Upper lobe of right lung (tissue), 1 donor: Measurements from ENCODE around the gene SETD1A. TPM values are rescaled to one million over a fixed set of nuclear protein-coding genes. Genes with fewer than 3 reads are reported as not detected.

Experiments
- ATAC-seq: fragments of 200-7000 bp; cut with Tn5 transposase; one replicate; pipeline ENCODE4 v1.9.1; 2020; ENCODE audit warnings: mild to moderate bottlenecking, moderate library complexity
- DNase-seq: peaks from one replicate; pipeline ENCODE4 v3.0.0-alpha.2; 2020
- H3K27ac ChIP-seq: fragments of 200-600 bp; one replicate; pipeline ENCODE4 v1.8.0; 2022
- H3K27me3 ChIP-seq: fragments of 200-600 bp; one replicate; pipeline ENCODE4 v1.8.0; 2022; ENCODE audit warnings: mild to moderate bottlenecking
- H3K36me3 ChIP-seq: fragments of 200-600 bp; one replicate; pipeline ENCODE4 v1.8.0; 2022
- H3K4me1 ChIP-seq: fragments of 200-600 bp; one replicate; pipeline ENCODE4 v1.8.0; 2022
- H3K4me3 ChIP-seq: fragments of 200-600 bp; one replicate; pipeline ENCODE4 v1.8.0; 2022; ENCODE audit warnings: mild to moderate bottlenecking
- H3K9me3 ChIP-seq: fragments of 200-600 bp; one replicate; pipeline ENCODE4 v1.8.0; 2022
- intact Hi-C: fragments of 100-400 bp; cut with DNase I; formaldehyde crosslinking; loops from one replicate; pipeline ENCODE4 v1.11.0; 2022
- total RNA-seq: library from RNA; stranded (reverse); fragmentation: NEBNext Ultra II Directional; extraction: Animal tissue kit (Norgen Biotek cat#: 25700); gene quantifications from one replicate; pipeline ENCODE4 v1.2.1, GENCODE V29; 2021
- TF ChIP-seq, protein P1 (sequence below): fragments of 200-600 bp; IDR thresholded peaks from one replicate; pipeline ENCODE4 v1.8.0; 2022; ENCODE audit warnings: antibody characterized with exemption
- donor health status: DM: no; HTN: yes; CAD: no; lungs with severe emphysema.

Gene SETD1A
- total RNA-seq, 1 donor from 2014 or later: 18.6 TPM

DNA sequence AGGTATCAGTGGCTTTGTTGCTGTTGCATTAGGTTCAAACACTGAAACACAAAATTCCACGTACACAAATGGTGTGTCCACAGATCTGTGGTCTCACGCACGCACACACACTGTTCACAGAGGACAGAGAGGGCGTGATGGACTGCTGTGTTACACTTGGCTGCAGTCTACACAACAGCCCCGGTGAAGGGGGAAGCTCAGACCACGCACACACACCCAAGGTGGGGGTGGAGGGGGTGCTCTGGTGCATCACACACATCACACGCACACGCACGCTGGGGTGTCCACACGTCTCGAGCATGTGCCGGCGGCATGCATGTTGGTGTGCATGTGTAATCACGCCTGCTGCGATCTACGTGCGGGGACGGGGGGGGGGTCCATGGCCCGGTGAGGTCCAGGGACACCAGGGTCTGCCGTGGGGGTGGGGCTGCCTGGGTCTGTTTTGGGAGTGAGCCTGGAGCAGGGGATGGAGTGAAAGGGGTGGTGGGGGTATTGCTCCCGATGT, 34.8 kb downstream of the SETD1A start:
- Histone ChIP-seq H3K9me3 (no peaks in the 10 kb centered on the region), H3K4me1 (peaks cover 10% of the 10 kb centered on the region), H3K4me3 (no peak overlapping the region), H3K27ac (no peak overlapping the region), H3K27me3 (no peaks in the 10 kb centered on the region), H3K36me3 (no peaks in the 10 kb centered on the region)
- intact Hi-C loops: no loop called here
- no peak for DNase-seq
- TF ChIP-seq, protein P1, sequence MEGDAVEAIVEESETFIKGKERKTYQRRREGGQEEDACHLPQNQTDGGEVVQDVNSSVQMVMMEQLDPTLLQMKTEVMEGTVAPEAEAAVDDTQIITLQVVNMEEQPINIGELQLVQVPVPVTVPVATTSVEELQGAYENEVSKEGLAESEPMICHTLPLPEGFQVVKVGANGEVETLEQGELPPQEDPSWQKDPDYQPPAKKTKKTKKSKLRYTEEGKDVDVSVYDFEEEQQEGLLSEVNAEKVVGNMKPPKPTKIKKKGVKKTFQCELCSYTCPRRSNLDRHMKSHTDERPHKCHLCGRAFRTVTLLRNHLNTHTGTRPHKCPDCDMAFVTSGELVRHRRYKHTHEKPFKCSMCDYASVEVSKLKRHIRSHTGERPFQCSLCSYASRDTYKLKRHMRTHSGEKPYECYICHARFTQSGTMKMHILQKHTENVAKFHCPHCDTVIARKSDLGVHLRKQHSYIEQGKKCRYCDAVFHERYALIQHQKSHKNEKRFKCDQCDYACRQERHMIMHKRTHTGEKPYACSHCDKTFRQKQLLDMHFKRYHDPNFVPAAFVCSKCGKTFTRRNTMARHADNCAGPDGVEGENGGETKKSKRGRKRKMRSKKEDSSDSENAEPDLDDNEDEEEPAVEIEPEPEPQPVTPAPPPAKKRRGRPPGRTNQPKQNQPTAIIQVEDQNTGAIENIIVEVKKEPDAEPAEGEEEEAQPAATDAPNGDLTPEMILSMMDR: no peak
- ATAC-seq: no peak

DNA sequence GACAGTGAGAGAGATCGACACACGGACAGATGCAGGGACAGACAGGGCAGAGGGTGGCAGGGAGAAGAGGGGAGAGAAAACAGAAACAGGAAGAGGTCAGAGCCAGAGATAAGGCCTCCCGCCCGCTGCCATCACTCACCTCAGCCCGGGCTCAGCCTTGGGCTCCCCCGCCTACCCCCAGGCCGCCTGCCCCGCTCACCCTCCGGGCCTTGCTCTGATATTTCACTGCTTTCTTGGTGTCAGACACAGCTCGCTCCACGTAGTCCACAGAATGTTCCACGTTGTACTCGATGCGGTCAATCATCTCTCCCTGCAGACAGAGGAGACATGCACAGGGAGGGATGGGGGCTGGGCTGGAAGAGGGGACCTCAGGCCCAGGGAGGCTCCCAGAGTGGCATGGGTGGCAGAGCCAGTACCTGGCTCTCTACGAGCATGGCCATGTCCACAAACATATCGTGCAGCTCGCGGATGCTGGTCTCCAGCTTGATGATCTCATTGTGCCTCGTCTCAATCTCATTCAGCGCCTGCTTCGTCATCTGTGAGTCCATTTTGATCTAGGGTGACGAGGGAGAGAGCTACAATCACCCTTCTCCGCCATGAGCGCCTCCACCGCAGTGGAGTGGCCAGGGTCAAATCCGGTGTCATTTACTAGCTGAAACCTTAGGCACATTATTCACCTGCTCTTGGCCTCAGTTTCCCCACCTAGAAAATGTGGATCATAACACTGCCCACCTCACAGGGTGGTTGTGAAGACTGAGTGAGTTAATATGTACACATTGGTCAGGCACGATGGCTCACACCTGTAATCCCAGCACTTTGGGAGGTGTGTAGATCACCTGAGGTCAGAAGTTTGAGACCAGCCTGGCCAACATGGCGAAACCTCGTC, 35.6 kb downstream of the SETD1A start:
- DNase-seq (no peak), ATAC-seq (no peak)
- intact Hi-C loops: no loop called here
- TF ChIP-seq, protein P1: no peak
- H3K4me3 ChIP-seq: no peak overlapping the region
- H3K27ac ChIP-seq: no peak overlapping the region
- H3K4me1 ChIP-seq: peaks cover 15% of the 10 kb centered on the region
- H3K36me3 ChIP-seq: no peaks in the 10 kb centered on the region
- no peaks in the 10 kb centered on the region for H3K9me3 ChIP-seq
- H3K27me3 ChIP-seq: no peaks in the 10 kb centered on the region

DNA sequence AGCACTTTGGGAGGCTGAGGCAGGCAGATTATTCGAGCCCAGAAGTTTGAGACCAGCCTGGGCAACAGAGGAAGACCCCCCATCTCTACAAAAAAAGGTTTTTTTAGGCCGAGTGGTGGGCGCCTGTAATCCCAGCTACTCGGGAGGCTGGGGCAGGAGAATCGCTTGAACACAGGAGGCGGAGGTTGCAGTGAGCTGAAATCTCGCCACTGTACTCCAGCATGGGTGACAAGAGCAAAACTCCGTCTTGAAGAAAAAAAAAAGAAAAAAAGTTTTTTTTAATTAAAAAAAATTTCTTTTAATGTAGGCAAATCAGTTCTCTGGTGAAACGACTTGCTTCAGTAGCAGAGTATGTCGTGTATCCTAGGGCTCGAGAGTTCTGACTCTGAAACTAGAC, 38.4 kb downstream of the SETD1A start:
- no peaks in the 10 kb centered on the region for H3K27me3 ChIP-seq
- no peak for ATAC-seq
- intact Hi-C loops: no loop called here
- no peak for DNase-seq
- TF ChIP-seq, protein P1: no peak
- H3K4me3 ChIP-seq: no peak overlapping the region
- H3K4me1 ChIP-seq: peaks cover 15% of the 10 kb centered on the region
- H3K27ac ChIP-seq: no peak overlapping the region
- H3K36me3 ChIP-seq: no peaks in the 10 kb centered on the region
- H3K9me3 ChIP-seq: no peaks in the 10 kb centered on the region

DNA sequence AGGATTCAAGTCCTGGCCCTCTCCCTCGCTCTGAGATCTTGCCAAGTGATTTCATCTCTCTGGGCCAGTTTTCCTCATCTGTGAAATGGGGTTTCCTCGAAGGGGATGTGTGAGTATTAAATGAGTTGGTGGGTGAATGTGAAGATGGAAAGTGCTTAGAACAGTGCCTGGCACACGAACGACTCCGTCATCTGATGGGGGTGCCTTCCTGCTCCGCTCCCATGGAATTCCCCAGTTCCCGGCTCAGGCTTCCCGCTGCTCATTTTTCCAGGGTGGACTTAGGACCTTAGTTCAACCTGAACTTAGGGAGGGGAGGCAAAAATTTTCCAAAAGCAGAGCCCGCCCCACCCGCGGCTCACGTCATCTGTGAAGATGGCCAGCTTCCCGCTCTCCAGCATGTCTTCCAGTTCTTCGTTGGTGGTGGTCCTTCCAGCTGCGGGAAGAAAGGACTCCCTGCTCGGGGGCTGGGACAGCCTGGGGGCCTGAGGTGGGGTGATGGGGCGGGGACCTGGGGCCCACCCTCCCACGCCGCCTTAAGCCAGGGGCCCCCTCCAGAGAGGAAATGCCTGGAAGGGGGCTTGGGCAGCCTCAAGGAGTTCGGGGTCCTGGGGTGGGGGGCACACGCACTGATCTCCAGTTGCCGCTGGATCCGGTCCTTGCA, 38.9 kb downstream of the SETD1A start:
- no peaks in the 10 kb centered on the region for H3K36me3 ChIP-seq
- ATAC-seq: no peak
- TF ChIP-seq, protein P1: no peak
- DNase-seq: no peak
- peak overlapping the region; percentile 55 for H3K4me3 ChIP-seq
- no peaks in the 10 kb centered on the region for H3K9me3 ChIP-seq
- intact Hi-C loops: no loop called here
- peaks cover 15% of the 10 kb centered on the region for H3K4me1 ChIP-seq
- H3K27me3 ChIP-seq: no peaks in the 10 kb centered on the region
- peak overlapping the region; percentile 6 for H3K27ac ChIP-seq

DNA sequence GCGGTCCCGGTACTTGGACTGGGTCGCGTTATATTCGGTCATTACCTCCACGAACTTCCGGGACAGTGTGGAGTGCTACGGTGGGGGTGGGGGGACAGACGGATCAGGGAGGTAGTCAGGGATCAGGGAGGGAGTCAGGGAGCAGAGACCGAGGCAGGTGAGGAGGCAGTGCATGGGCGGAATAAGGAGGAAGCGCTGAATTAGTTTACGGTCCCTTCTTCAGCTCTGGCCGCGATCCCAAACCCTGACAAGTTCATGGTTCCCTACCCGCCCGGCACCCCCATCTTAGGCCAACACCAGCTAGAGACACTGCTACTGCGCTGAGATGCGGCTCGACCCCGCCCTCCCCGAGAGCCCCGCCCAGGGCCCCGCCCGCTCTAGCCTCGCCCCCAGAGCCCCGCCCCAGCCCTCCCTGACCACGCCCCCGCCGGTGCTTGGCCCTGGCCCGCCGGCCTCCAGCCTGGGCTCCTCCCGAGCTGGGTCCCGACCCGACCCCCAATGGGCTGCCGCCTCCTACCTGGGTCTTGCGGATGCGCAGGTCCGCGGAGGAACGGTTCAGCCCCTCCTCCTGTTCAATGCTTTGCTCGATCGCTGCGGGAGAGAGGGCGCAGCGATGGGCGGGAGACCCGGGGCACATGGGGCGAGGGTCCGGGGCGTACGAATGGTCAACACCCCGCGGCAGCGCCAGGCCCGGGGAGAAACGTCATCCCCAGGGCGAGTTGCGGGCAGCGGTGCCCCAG, 39.6 kb downstream of the SETD1A start:
- TF ChIP-seq, protein P1: no peak
- Histone ChIP-seq H3K36me3 (no peaks in the 10 kb centered on the region), H3K27ac (peak overlapping the region; percentile 6), H3K4me3 (peak overlapping the region; percentile 55), H3K4me1 (peaks cover 15% of the 10 kb centered on the region), H3K27me3 (no peaks in the 10 kb centered on the region), H3K9me3 (no peaks in the 10 kb centered on the region)
- ATAC-seq (peak; percentile 97), DNase-seq (peak; percentile 92)
- intact Hi-C loops: no loop called here
